ENCODE measurements around the gene KRT25.

Gene KRT25

GRCh38 chr17:40755231-40755630 is at the start of gene KRT25:
Gene KRT25 (minus strand): TSS chr17:40755331. CDS start chr17:40755271, 60 bp downstream.
- no peak for DNase-seq (ENCODE audit: low read depth)

DNA sequence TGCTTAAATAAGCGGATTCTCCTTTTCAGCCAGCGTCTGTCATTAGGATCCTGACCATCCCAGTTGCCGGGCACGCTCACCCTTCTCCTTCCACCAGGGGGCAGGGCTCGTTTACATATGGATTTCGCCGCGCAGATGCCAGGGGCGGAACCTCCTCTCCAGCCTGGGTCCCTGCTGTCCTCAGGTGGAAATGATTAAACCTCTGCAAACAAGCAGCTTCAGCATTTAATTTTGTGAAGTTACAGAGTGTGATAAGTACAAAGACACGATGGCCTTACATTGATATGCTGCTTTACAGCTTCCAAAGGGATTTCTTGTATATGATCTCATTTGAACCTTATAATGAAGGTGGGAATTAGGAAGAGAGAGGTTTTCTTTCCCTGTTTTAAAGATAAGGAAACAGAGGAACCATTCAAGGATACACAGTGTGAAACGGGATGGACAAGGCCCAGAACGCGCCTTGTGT is 48.5 kb upstream of the KRT25 start:
- DNase-seq (ENCODE audit: low read depth) = peak; percentile 56

GRCh38 chr17:40801157-40801556 is 46.0 kb upstream of the KRT25 start:
- no peak for DNase-seq (ENCODE audit: low read depth)

DNA sequence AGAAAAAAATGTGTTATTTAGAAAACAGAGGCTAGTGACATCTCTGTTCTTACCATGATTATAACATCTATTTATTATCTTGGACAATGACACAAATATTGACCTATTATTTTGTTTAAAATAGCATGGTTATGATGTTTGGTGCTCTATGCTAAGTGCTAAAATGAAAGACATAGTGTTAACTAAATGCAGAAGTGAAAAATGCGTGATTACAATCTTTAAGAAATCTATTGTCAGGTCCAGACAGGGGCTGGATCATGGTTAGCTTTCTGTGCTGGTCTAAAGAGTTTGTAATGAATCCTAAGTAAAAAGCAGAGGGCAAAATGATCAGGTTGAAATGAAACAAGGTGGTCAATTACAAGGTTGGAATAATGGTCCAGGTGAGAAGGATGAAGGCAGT is 45.2 kb upstream of the KRT25 start:
- DNase-seq (ENCODE audit: low read depth) = no peak

GRCh38 chr17:40799859-40800258 is 44.7 kb upstream of the KRT25 start, which contains the start of gene KRT28:
Gene KRT28 (minus strand): TSS chr17:40799959. CDS start chr17:40799893, 66 bp downstream.
- DNase-seq (ENCODE audit: low read depth) = no peak

- no peak for DNase-seq (ENCODE audit: low read depth)
Measured at GRCh38 chr17:40796846-40797245, 41.7 kb upstream of the KRT25 start.

DNA sequence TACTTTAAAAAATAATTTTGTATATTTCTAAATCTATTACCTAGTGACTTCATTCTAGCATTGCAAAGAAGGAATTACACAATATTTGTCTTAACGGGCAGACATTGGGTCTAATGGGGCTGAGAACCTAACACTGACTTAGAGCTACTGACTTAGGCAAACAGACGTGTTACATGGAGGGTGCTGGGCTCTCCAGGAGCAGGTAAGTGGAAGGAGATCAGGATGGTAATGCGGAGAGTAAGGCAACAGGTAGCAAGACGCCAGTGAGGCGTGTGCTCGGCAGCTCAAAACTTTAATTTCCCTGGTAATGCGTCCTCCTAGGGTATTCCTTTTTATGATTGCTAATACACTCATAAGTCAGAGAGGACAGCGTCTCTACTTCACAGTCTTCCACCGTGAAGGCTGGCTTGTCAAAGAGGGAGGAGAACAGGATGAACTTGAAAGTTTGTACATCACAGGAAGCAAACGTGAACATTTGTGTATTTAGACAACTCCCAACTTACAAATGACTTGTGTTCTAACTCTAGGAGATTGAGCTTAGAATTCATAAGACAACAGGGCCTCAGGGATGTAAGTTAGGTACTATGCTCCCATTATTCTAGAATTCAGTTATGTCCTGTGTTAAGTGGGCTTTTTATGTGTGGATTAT is 40.0 kb upstream of the KRT25 start:
- DNase-seq (ENCODE audit: low read depth) = no peak

GRCh38 chr17:40794466-40794865 is 39.3 kb upstream of the KRT25 start:
- DNase-seq (ENCODE audit: low read depth) = no peak

- no peak for DNase-seq (ENCODE audit: low read depth)
Measured at GRCh38 chr17:40793832-40794231, 38.7 kb upstream of the KRT25 start.

DNA sequence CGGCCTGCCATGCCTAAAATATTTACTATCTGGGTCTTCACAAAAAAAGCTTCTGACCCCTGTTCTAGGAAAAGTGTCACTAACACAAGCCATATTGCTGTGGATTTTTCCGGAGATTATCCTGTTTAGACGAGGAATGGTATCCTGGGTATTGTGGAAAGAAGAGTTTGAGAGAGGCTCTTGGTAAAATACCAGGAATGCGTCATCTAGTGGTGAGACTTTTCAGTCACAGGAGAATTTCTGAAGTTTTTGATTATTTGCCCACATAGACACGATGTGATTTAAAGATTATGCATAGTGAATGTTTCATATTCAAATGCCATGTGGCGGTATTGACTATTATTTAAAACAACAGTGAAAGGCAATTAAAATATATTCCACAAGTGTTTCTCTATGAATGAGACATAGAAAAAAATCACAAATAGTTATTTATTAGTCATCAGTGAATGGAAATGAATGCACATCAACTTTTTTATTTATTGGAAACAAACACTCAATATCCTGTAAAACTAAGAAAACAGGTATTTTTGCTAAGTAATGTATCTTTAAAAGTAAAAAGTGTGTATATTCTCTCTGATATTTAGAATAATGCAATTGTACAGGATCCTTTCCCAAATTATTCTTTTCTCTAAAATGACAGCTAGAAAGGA is 36.8 kb upstream of the KRT25 start:
- peak; percentile 58 for DNase-seq (ENCODE audit: low read depth)

DNA sequence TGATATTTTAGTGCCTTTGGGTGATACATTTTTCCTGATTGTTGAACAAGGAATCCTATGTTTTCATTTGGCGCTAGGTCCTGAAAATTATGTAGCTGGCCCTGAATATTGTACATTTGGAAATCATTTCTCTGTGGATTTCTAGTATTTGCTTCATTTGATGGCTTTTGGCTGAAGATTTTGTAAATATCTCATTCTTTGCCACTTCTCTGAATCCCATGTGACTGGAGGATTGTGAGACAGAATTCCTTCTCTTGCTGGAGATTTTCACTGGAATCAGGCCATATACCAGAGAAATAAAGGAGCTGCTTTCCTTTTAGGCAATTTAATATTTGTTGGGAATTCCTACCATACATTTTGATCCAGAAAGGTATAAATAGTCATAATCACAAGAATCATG is 36.0 kb upstream of the KRT25 start:
- no peak for DNase-seq (ENCODE audit: low read depth)

- DNase-seq (ENCODE audit: low read depth) = no peak
Measured at GRCh38 chr17:40782450-40782849, 27.3 kb upstream of the KRT25 start, which contains the start of gene KRT27. Gene KRT27 (minus strand): TSS chr17:40782550. CDS start chr17:40782493, 57 bp downstream.

- no peak for DNase-seq (ENCODE audit: low read depth)
Measured at GRCh38 chr17:40779181-40779909, 24.2 kb upstream of the KRT25 start.

DNA sequence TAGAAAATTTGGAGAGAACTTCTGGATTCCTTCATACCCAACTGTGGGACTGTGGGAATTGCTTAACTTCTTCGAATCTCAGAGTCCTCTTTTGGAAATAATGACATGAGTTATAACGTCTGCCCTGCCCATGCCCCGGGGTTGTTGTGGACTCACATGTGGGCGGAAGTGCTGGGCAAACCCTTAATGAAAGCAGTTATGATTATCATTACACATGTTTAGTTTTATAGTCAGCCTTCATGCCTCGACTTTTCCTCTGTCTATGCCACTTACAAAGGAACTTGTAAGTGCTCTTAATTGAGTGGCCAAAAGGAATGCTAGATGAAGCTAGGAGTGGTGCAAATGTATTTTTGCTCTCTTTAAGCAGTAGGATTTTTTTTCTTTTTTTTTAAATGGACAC is 23.3 kb upstream of the KRT25 start:
- DNase-seq (ENCODE audit: low read depth) = no peak

GRCh38 chr17:40777971-40778370 is 22.8 kb upstream of the KRT25 start:
- DNase-seq (ENCODE audit: low read depth) = no peak

DNA sequence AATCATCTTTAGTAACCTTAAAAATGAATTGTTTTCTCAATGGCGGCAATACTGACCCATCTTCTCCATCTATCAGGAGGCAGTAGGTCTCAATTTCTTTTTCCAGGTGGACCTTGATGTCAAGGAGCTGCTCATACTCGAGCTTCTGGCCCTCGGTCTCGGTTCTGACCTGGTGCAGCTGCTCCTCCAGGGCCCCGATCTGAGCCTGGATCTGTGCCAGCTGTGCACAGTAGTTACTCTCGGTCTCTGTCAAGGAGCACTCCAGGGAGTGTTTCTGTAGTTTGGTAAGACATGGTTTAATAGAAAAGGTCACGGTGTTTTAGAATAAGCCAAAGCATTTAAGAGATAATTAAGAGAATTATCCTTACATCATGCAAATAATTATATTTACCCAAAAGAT is 22.3 kb upstream of the KRT25 start:
- DNase-seq (ENCODE audit: low read depth) = no peak

DNA sequence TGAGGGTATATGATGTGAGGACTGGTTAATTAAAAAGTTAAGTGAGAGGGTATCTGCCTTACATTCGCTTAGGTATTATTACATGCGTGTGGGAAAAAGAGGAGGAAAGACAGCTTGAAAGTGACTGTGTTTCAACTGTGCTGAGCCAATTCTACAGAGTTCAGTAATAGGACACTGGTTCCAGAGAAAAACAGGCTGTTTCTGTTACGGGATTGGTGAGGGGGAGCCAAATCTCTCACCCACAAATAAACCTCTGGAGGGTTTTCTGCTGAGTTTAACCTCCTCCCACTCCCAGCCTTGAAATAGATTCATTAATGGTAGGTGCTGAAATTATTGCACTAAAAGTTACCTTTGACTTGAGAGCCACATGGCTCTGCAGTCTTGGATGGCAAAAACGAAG is 20.8 kb upstream of the KRT25 start:
- DNase-seq (ENCODE audit: low read depth) = no peak

- DNase-seq (ENCODE audit: low read depth) = no peak
Measured at GRCh38 chr17:40772101-40772500, 17.0 kb upstream of the KRT25 start, which contains the start of gene KRT26. Gene KRT26 (minus strand): TSS chr17:40772201. CDS start chr17:40772113, 88 bp downstream.

DNA sequence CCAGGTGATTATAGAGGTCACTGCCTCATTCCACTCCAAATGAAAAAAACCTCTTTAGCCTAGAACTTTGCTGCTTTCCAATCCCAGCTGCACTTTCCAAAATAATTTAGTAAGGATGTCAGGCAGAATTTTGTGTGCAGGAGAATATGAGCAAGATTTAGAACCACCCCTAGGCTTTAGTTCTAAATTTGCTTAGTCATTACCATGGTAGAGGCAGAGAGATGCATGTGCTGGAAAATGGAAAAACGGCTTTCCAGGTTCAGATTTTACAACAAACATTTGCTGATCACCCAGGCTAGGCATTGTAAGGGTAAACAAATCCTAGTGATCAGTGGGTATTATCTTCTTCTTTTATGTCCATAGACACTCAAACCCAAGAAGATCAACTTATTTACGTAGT is 10.5 kb upstream of the KRT25 start:
- no peak for DNase-seq (ENCODE audit: low read depth)

- DNase-seq (ENCODE audit: low read depth) = no peak
Measured at GRCh38 chr17:40763752-40764151, 8.6 kb upstream of the KRT25 start.

- no peak for DNase-seq (ENCODE audit: low read depth)
Measured at GRCh38 chr17:40760105-40761016, 5.2 kb upstream of the KRT25 start.

DNA sequence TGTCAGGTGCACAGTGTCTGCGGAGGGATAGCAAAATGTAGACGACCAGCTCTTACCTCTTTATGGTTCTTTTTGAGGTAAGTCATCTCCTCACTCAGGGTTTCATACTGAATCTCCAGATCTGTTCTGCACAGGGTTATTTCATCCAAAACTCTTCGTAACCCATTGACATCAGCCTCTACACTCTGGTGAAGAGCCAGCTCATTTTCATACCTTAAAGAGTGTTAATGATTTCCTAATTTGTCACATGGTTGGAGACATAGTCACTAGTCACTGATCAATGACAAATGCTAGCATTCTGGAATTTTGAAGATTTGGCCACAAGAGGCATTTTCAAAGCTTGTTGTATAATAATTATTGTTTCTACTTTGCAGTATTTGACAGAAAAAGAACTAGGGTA is 1.3 kb downstream of the KRT25 start:
- no peak for DNase-seq (ENCODE audit: low read depth)
